Bone marrow (tissue), 2 donors: ENCODE data around the gene PPAN.

Source experiments
- DNase-seq, 2 donors: peaks; one replicate each; lab custom pipeline; 2025; lab: John Stamatoyannopoulos, UW

PPAN gene

GRCh38 chr19:10106100-10106936, at the start of gene PPAN:
PPAN (plus strand) TSS chr19:10106362; CDS start chr19:10106395, 33 bp downstream.
- DNase-seq: peak; percentile 84 to 95

GRCh38 chr19:10061717-10062310, 44.3 kb upstream of the PPAN start:
- no peak for DNase-seq

- no peak for DNase-seq
Observed at GRCh38 chr19:10068205-10068604, 38.0 kb upstream of the PPAN start.

- DNase-seq: no peak
Observed at GRCh38 chr19:10069046-10069445, 37.1 kb upstream of the PPAN start.

GRCh38 chr19:10070730-10071446, 35.3 kb upstream of the PPAN start:
- no peak for DNase-seq

- no peak for DNase-seq
Observed at GRCh38 chr19:10074153-10074552, 32.0 kb upstream of the PPAN start.

- DNase-seq: no peak
Observed at GRCh38 chr19:10076535-10076934, 29.6 kb upstream of the PPAN start.

- DNase-seq: no peak
Observed at GRCh38 chr19:10078329-10078728, 27.8 kb upstream of the PPAN start.

GRCh38 chr19:10079031-10079453, 27.1 kb upstream of the PPAN start:
- DNase-seq: no peak

- no peak for DNase-seq
Observed at GRCh38 chr19:10083911-10084310, 22.3 kb upstream of the PPAN start.

- DNase-seq: no peak
Observed at GRCh38 chr19:10084803-10085202, 21.4 kb upstream of the PPAN start.

- DNase-seq: peak; percentile 43 to 74
Observed at GRCh38 chr19:10085641-10086590, 20.2 kb upstream of the PPAN start, which contains the start of gene SHFL. SHFL (plus strand) TSS chr19:10086317; CDS start chr19:10086428, 111 bp downstream.

GRCh38 chr19:10086591-10087192, 19.5 kb upstream of the PPAN start:
- no peak for DNase-seq

- no peak for DNase-seq
Observed at GRCh38 chr19:10087296-10088061, 18.7 kb upstream of the PPAN start.

GRCh38 chr19:10088949-10089554, 17.1 kb upstream of the PPAN start:
- DNase-seq: no peak

GRCh38 chr19:10089801-10090375, 16.3 kb upstream of the PPAN start:
- no peak for DNase-seq

GRCh38 chr19:10091370-10091687, 14.8 kb upstream of the PPAN start:
- no peak for DNase-seq

- DNase-seq: no peak
Observed at GRCh38 chr19:10091895-10092641, 14.1 kb upstream of the PPAN start.
